ENCODE results near the gene DYNC1I2.

GRCh38 chr2:171688129-171688465 is 828 bp downstream of the DYNC1I2 start:
- TF ChIP-seq CTCF (conservative IDR thresholded peaks at IDR 0.05; ENCODE audit: low read depth, low read length): no peak
- TF ChIP-seq EZH2 (IDR thresholded peaks at IDR 0.05; ENCODE audit: borderline replicate concordance, low read depth, low read length, poor library complexity, severe bottlenecking): no peak

Data from A673 (cell line).